ENCODE results near the gene NDC80. TPM values are rescaled to one million over a fixed set of nuclear protein-coding genes. Genes with fewer than 3 reads are reported as not detected.

NDC80 gene
- total RNA-seq, 4 donors from 2014 or later: 0.57 to 2.2 (median 2.0) TPM; not detected in 1

DNA sequence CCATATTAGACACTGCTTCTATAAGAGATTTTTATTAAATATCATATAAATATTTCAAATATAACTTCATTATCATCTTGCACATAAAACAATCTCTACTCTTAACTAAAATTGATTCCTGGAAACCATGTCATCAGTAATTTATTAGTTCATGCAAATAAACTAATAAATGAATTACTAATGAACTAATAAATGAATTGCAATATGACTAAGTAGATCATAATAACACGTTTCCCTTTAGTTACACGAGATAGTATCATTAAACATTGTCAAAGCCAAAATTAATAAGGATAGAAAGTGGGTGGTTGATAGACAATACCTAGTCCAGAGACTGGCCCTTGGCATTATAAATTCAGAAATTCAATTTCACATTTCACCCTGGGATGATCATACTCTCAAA, 26.2 kb upstream of the NDC80 start:
- TF ChIP-seq, protein P1, sequence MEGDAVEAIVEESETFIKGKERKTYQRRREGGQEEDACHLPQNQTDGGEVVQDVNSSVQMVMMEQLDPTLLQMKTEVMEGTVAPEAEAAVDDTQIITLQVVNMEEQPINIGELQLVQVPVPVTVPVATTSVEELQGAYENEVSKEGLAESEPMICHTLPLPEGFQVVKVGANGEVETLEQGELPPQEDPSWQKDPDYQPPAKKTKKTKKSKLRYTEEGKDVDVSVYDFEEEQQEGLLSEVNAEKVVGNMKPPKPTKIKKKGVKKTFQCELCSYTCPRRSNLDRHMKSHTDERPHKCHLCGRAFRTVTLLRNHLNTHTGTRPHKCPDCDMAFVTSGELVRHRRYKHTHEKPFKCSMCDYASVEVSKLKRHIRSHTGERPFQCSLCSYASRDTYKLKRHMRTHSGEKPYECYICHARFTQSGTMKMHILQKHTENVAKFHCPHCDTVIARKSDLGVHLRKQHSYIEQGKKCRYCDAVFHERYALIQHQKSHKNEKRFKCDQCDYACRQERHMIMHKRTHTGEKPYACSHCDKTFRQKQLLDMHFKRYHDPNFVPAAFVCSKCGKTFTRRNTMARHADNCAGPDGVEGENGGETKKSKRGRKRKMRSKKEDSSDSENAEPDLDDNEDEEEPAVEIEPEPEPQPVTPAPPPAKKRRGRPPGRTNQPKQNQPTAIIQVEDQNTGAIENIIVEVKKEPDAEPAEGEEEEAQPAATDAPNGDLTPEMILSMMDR (IDR thresholded peaks at IDR 0.05; ENCODE audit: low read depth): no peak

DNA sequence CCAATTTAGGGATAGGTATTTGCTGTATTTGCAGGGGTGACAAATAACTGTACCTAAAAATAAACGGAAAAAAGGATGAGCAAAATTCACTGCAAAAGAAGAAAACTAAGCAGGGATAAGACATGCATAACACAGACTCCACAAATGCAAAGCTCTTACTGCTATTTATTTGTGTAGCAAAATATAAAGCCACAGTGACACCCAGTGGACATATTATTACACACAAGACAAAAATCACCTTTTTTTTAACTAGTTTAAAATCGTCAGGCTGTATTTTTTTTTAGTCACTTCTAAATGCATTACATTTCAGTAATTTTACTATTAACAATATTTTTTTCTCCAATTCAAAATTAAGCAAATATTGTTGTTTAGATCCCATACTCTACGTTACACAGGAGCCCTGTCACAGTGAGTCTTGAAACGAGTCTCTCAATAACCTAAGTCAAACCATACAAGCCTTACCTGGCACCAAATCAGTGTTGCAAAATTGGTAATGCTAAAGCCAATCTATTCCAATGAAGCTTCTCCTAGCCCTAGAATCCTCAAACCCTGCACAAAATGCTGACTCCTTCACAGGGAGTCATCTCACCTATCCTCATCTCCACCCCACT, 23.8 kb upstream of the NDC80 start:
- TF ChIP-seq, protein P1 (IDR thresholded peaks at IDR 0.05; ENCODE audit: low read depth): no peak

DNA sequence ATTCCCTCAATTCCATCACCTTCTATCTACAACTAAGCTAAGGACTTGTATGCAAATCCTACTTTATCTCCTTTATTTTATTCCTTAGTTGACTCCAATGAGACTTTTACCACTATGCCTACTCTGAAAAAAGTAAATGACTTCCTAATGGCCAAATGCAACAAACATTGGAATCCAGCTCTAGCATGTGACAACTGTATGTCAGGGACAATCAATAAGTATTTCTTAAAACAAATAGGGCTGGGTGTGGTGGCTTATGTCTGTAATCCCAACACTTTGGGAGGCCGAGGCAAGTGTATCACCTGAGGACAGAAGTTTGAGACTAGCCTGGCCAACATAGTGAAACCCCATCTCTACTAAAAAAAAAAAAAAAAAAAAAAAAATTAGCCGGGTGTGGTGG, 21.9 kb upstream of the NDC80 start:
- TF ChIP-seq, protein P1 (IDR thresholded peaks at IDR 0.05; ENCODE audit: low read depth): no peak

DNA sequence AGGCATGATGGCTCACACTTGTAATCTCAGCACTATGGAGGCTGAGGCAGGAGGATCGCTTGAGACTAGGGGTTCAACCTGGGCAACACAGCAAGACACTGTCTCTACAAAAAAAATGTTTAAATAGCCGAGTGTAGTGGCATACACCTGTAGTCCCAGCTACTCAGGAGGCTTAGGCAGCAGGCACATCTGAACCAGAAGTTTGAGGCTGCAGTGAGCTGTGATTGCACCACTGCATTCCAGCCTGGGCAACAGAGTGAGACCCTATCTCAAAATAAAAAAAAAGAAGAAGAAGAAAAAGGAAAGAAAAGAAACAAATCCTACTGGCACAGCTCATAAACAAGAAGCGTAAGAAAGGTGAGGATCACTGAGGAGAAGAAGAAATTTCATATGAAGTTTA, 19.9 kb upstream of the NDC80 start:
- TF ChIP-seq, protein P1 (IDR thresholded peaks at IDR 0.05; ENCODE audit: low read depth): no peak

DNA sequence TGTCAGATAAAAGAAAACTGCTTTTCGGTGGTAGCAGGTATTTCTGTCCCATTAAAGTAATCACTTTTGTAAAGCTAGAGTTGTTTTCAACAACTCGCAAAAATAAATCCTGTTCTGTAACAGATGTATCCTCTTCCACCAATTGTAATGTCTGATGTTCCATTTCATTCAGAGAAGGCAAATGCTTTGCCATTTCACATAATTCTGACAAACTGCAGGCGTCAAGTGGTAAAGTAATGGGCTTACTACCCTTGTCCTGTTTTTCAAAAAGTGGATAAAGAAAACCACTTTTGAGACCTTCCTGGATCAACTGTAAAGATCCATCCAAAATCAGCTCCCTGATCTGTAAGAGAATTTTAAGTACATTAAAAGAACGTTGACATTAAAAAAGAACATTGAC, 16.7 kb upstream of the NDC80 start:
- TF ChIP-seq, protein P1 (IDR thresholded peaks at IDR 0.05; ENCODE audit: low read depth): no peak

DNA sequence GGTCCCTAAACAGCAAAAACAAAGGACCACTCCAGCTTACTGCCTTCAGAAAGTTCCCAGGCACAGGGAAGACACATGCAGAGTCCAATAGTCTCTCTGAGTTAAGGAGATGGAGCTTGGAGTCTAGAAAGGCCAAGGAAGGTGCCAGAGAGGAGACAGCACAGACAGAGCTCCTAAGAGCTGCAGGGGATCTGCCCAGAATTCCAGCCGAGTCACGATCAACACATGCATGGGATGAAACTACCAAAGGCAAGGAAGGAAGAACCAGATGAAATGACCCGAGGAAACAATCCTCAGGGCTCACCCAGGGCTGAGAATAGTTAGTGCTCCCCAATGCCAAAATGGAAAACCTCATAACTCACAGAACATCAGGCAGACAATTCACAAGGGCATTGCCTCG, 15.5 kb upstream of the NDC80 start:
- TF ChIP-seq, protein P1 (IDR thresholded peaks at IDR 0.05; ENCODE audit: low read depth): no peak

DNA sequence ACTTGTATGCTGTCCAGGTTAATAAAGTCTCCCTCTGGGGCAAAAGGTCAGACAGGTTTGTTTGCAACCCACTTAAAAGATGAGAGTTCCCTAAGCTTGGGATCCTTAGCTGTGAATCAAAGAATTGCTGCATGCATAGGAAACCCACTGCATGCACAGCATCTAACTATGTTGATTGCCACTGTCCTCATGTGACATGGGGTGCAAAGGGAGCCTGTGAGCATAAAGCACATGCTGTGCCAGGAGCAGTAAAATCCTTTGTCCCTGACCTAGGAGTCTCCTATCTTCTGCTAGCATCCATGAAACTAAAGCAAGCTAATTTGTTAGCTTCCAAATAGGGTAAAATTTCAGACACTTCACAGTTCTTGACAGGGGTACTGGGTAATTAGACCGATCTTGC, 13.8 kb upstream of the NDC80 start:
- TF ChIP-seq, protein P1 (IDR thresholded peaks at IDR 0.05; ENCODE audit: low read depth): no peak
